Ramos (cell line): ENCODE results near the gene FN1.

Experiments used
- in situ Hi-C: fragments of 300-500 bp; cut with MboI; formaldehyde crosslinking; loops from one replicate; pipeline ENCODE4 v1.14.3; 2022; ENCODE audit warnings: low sequenced_read_pairs; ENCODE audit not compliant: unreplicated experiment

FN1 gene

DNA sequence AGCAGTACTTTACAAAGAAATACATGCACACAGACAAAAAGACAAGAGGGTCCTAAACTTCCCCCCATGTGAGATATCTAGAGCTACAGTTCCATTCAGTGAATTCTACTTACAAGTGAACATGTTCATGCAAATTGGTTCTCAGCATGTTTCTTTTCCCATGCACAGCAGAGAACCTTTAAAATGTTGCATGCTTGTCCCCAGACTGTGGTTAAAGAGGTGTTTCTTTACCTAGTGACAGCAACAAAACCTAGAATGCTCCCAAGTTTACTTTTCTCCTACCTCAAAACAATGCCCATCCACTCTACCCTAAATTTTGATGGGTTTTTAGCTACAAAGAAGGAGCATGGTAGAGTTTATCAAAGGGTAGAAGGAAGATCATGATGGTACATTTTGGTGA, 43.7 kb downstream of the FN1 start:
- in situ Hi-C loops = no loop called here

DNA sequence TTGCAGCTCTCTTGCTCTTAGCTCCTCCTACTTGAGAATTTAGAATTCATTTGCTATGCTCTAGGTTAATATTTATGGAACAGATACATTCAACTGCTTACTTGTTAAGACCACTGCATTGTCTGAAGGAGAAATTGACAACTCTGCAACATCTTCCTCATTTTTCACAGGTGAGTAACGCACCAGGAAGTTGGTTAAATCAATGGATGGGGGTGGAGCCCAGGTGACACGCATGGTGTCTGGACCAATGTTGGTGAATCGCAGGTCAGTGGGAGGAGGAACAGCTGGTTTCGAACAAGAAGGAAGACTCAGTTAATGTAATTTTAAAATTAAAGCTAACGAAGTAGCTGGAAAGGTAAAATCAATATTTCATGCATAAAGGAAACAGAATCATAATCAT, 44.3 kb downstream of the FN1 start:
- in situ Hi-C loops = no loop called here

DNA sequence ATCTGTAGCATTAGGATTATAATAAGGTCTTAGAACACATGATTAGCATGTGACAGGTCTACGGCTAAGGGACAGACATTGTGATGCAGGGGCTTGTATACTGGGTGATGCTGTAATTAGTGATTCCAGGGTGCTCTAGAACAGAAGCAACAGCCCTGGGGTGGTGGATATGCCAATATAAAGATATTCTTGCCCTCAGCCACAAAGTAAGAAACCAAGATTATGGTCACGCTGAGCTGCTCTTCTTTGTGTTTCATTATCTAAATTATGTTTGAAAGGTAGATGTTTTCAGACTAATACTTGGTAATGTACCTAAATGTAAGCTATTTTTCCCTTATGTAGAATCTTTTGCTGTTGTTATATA, 45.3 kb downstream of the FN1 start:
- in situ Hi-C loops = no loop called here

- in situ Hi-C loops = no loop called here
These were observed 47.7 kb downstream of the FN1 start for GRCh38 chr2:215388002-215388728.

GRCh38 chr2:215386566-215386965, 49.3 kb downstream of the FN1 start:
- in situ Hi-C loops = no loop called here

GRCh38 chr2:215384710-215385109, 51.2 kb downstream of the FN1 start:
- in situ Hi-C loops = no loop called here

GRCh38 chr2:215383652-215384279, 52.1 kb downstream of the FN1 start:
- in situ Hi-C loops = no loop called here

DNA sequence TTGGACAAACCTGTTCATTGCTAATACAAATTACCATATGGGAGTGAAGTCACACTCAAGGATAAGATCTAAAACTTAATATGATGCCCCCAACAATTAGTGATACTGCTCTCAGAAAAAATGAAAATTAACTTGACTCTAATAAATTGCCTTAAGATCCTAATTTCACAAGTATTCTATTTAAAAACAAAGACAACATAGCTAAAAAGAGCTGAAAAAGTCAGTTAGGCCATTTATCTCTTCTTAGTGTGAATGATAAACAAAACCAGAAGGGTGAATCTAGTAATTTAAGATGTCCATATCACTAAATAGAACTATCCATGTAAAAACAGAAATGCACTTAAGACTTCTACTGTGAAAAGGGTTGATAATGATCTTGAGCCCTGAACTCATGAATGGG, 53.4 kb downstream of the FN1 start:
- in situ Hi-C loops = no loop called here

GRCh38 chr2:215382011-215382410, 53.9 kb downstream of the FN1 start:
- in situ Hi-C loops = no loop called here

DNA sequence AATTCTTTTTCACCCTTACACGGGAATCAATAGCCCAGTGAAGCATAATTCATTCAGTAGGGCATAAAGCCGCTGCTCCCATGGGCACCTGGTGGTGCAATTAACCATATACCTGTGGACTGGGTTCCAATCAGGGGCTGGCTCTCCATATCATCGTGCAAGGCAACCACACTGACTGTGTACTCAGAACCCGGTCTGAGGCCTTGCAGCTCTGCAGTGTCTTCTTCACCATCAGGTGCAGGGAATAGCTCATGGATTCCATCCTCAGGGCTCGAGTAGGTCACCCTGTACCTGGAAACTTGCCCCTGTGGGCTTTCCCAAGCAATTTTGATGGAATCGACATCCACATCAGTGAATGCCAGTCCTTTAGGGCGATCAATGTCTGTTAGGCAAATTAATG, 55.2 kb downstream of the FN1 start:
- in situ Hi-C loops = no loop called here

GRCh38 chr2:215379948-215380347, 55.9 kb downstream of the FN1 start:
- in situ Hi-C loops = no loop called here

- in situ Hi-C loops = no loop called here
These were observed 56.8 kb downstream of the FN1 start for GRCh38 chr2:215379039-215379438.

GRCh38 chr2:215378045-215378444, 57.8 kb downstream of the FN1 start:
- in situ Hi-C loops = no loop called here

DNA sequence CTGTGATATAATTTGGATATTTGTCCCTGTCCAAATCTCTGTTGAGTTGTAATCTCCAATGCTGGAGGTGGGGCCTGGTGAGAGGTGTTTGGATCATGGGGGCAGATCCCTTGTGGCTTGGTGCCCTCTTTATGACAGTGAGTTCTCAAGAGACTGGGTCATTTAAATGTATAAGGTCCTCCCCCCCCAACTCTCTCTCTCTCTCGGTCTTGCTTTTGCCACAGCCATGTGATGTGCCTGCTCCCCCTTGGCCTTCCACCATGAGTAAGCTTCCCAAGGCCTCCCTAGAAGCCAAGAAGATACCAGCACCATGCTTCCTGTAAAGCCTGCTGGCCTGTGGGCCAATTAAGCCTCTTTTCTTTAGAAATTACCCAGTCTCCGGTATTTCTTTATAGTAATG, 58.6 kb downstream of the FN1 start:
- in situ Hi-C loops = no loop called here

DNA sequence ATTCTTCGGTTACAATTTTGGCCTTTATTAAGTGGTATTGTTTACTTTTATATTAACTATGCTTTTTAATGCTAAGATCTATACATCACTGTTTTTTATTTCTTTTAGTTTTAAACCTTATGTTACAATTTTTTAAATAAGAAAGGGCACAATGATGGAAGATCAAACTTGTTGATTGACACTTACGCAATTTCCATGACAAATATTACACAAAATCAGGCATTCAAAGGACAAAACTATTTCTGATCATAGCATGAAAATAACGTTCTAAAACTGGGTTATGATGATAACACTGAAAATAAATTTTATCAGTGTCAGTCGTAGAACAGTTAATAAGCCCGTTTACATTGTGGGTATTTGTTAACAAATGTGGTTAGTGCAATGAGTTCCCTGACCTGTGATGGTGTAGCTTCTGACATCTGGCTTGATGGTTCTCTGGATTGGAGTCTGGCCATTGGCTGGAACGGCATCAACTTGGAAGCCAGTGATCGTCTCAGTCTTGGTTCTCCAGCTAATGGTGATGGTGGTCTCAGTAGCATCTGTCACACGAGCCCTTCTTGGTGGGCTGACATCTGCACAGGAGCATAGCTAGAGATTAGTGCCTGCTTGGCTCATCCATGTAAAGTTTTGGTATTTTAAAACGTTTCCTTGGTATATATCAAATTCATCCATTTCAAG, 59.6 kb downstream of the FN1 start:
- in situ Hi-C loops = no loop called here

DNA sequence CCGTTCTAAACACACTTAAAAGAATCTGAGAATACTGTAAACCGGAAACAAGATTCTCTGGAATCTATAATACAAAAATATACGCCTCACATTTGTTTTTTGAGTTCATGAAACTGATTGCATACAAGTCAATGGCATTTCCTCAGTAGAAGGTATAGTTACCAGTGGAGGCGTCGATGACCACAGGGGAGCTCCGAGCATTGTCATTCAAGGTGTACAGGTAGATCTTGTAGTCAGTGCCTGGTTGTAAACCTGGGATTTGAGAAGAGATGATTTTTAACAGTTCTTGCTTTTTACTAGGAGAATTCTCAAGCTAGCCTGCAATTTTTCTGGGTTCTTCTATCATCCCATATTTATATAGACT, 60.4 kb downstream of the FN1 start:
- in situ Hi-C loops = no loop called here

GRCh38 chr2:215374642-215375466, 61.0 kb downstream of the FN1 start:
- in situ Hi-C loops = no loop called here

GRCh38 chr2:215374002-215374401, 61.9 kb downstream of the FN1 start:
- in situ Hi-C loops = no loop called here

DNA sequence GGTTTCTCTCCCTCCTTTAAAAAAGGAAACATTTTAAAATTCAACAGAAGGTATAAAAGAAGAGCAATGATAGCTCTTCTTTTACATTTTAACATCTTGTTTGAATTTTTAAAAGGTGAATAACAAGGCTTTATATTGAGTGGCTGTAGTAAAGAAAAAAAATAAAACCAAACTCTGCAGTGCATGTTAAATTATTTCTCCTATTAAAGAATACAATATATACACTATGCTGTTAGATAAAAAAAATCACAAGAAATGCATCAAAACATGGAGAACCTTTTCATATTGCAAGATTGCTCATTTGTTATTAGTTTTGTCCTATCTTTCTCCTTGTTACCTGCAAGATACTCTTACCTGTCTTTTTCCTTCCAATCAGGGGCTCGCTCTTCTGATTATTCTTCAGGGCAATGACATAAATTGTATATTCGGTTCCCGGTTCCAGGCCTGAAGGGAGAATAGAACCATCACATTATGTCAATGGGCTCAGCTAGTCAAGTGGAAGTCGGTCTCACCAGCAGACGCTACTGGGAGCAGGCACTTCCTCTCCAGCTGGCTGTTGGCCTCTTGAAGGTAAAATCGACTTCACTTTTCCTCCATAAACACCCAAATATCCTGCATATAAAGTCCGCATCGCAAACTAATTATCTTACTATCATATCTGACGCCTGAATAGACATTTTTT, 62.8 kb downstream of the FN1 start:
- in situ Hi-C loops = no loop called here
